COR-L47 (cell line): ENCODE measurements around the gene ABHD1.

Experiments
- DNase-seq: peaks from one replicate; lab custom pipeline; 2025; lab: John Stamatoyannopoulos, UW

ABHD1 gene

DNA sequence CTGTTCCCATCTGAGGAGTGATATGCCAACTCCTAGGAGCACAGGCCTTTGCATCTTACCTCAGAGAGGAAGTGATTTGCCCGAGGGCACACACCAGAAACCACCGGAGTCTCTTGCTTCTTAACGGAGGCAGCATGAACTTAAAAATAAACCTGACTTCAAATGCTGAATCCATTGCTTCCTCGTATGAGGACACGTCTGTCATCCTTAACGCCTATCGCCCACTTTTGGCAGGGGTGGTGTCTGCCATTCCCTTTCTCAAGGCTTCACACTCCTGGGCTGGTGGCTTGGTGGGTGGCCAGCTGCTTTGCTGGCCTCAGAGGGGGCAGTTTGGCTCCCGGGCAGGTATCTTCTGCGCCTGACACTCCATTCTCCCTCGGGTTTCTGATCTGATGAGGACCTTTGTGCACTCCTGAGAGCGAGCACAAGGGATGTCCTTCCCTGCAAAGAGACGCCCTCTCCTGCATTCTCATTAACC, 11.9 kb downstream of the ABHD1 start:
- no peak for DNase-seq

DNA sequence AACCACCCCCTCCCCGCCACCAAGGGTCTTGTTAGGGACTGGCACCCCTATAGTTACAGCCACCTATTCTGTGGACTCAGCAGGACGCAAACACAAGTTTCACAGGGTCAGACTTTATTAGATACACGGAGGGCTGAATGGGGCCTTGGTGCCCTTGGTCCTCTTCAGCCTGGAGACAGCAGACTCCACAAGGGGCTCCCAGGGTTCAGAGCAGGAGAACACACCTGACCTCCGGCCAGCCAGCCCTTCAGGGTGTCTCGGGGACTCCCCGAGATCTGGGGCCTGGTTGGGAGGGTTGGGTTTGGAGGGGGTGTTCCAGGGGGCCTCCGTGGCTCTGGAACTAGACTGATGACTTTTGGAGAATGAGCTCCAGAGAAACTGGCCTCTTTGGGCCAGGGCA, 13.1 kb downstream of the ABHD1 start:
- no peak for DNase-seq

DNA sequence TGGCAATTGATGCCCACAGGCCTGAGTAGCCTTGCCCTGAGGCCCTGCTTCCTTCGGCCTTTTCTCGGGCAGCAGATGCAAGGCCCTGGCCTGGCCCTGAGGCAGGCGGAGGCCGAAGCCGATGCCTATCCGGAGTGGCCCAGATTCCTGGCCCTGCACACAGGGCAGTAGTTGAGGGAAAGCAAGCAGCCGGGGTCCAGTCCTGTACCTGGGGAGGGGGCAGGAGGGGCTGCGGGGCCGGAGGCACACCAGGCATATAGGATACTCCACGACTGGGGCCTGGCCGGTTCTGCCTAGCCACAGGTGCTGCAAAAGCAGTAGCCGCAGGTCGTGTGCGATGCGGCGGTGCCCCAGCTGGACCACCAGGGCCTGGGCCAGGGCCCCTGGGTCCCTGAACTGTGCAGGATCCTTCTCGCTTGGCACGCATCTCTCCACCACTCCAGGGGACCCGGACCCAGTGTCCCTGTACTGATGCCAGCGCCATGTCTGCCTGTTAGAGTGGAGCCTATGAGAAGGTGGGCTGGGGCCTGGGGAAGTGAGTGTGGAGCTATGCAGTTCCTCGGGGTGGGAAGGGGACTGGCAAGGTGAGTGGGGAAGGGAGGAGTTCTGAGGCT, 13.8 kb downstream of the ABHD1 start:
- DNase-seq = no peak

- DNase-seq = no peak
These were observed 14.5 kb downstream of the ABHD1 start for GRCh38 chr2:27138111-27138510.

- no peak for DNase-seq
These were observed 15.7 kb downstream of the ABHD1 start, which contains the start of gene PRR30 for GRCh38 chr2:27139310-27139709. TSS of gene PRR30 (minus strand) at chr2:27139410. CDS start at chr2:27138329, 1,081 bp downstream.

GRCh38 chr2:27143285-27143684, 19.7 kb downstream of the ABHD1 start:
- DNase-seq = no peak

- no peak for DNase-seq
These were observed 22.1 kb downstream of the ABHD1 start for GRCh38 chr2:27145682-27146081.

- no peak for DNase-seq
These were observed 24.3 kb downstream of the ABHD1 start for GRCh38 chr2:27147935-27148334.

- DNase-seq = no peak
These were observed 25.3 kb downstream of the ABHD1 start, which contains the start of gene TCF23 for GRCh38 chr2:27148801-27149439. TSS of gene TCF23 (plus strand) at chr2:27149004. CDS start at chr2:27149134, 130 bp downstream.

- DNase-seq = no peak
These were observed 26.2 kb downstream of the ABHD1 start for GRCh38 chr2:27149570-27150405.

DNA sequence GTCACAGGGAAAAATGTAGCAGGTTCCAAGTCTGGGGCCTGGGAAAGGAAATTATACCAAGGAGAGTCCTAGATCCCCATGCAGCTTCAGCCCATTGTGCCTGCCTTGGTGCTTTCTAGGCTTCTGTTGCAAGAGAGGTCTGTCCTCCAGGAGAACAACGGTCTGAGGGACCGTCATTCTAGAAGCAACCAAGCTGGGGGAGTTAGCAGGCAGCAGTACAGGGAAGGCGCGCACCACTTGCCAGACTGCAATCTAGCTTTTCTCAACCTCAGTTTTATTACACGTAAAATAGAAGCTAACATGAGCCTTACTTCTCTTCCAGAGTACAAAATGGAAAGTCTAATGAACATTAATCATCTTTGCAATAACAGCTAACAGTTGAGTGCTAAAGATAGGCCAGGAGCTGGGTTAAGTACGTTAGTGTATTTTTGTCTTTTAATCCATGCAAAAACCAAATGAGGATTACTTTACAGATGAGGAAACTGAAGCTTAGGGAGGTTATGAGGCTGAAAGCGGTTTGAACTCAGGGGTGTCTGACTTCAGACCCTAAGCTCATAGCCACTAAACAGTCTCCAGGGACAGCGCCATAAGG, 27.1 kb downstream of the ABHD1 start:
- DNase-seq = no peak

DNA sequence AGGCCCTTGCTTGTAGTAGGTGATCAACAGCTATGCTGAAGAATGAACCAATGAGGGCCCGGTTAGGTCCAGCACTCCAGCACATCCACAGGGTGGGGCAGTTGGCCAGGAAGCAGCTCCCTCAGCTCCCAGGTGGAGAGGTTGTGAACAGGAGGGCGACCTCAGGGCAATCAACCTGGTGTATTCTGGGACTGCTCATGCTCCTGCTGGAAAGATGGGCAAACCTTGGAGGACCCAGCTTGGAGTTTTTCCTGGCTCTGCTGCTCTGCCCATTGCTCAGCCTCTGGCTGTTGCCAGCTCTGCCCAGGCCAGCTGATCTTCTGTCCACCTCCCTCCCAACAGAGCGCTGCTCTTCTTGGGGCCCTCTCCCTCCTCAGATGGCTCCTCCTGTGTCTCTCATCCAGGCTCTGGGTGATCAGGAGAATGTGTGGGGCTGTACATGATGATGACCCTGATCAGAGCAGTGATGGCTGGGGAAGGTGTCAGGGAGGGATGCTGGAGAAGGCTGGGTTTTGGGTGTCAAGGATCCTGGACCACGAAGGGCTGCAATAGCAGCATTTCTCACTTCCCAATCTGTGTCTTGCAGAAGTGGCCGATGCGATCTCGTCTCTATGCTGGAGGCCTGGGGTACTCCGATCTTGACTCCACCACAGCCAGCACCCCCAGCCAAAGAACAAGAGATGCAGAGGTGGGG, 28.6 kb downstream of the ABHD1 start:
- DNase-seq = no peak

GRCh38 chr2:27152796-27153464, 29.3 kb downstream of the ABHD1 start:
- DNase-seq = peak; percentile 67

GRCh38 chr2:27154488-27154887, 30.9 kb downstream of the ABHD1 start:
- no peak for DNase-seq

DNA sequence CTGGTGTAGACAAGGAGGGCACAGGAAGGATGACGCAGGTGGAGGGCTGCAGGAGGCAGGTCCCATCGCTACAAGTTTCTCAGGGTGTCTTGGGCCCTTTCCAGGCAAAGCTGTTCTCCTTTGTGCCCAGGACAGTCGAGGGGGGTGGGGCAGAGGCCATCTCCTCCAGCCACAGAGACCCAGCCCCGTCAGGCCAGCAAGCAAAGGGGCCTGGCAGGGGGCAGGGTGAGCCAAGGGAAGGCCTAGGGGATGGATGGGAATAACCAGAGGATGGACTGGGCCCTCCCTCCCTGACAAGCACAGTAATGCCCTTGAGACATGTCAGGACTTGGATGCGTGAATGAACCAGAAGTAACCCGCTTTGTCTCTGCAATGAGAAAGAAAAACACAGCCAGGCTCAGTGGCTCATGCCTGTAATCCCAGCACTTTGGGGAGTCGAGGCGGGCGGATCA, 31.5 kb downstream of the ABHD1 start:
- DNase-seq = no peak

DNA sequence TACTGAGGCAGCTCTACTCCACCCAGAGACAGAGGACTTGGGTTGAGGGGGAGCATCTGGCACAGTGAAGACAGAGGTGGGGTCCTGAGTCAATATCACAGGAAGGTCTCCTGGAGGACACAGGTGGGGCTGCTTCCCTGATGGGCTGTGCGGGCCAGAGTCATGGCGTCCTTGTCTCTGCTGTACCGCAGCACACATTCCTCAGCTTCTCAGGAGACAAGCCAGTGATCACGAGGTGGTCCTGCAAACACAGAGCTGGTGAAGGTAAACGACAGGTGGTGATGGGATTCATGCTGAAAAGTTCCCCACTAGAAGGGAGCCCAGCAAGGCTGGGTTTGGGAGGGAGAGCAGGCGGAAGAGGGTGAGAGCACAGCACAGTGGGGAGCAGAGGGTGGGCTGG, 34.9 kb downstream of the ABHD1 start:
- DNase-seq = no peak

- no peak for DNase-seq
These were observed 35.7 kb downstream of the ABHD1 start for GRCh38 chr2:27159271-27159670.

- DNase-seq = no peak
These were observed 36.6 kb downstream of the ABHD1 start for GRCh38 chr2:27160191-27160590.

DNA sequence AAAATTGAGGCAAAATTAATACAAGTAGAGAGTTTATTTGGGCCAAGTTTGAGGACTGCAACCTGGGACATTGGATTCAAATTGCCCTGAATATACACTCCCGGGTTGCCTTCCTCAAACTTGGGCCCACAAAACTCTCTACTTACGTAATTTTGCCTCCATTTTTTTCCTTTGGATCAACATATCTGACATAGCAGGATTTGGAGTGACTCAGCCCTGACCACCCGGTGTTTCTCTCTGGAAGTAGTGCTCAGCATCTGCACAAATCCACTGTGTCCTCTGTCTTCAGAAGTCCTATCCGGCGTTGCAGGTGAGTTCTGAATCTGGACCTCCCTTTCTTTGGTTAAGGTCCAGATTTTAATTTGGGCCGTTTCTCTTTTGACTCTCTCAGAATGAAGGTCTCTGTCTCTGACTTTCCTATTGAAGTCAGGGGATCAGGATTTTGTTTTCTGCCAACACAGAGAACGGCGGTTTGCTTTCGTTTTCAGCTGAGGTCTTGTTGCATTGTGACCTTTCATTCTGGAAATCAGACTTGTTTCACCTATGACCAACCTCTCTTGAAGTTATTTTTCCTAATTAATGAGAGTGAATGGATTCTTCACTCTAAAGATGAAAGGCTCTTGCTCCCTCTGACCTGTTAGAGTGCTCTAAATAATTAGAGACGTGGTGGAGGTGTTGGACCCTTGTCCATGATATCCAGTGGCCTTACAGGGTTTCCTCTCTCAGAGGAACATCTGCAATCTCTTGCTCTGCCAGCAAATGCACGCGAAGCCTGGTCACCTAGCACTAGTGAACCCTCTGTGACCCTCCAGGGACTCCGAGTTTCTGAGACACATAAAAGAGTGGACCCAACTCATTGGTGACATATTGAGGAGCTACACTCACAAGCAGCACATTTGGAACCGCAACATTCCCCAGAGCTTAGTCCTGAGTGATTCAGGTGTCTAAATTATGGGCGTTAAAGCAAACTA, 38.8 kb downstream of the ABHD1 start:
- DNase-seq = no peak
